Skeletal muscle tissue (tissue), 4 donors: ENCODE measurements around the gene RFC2. TPM values are rescaled to one million over a fixed set of nuclear protein-coding genes. Genes with fewer than 3 reads are reported as not detected.
A peak's percentile ranks its signal among the peaks of the same experiment; 100 is the strongest.

Experiments
- H3K27ac ChIP-seq: one replicate; pipeline ENCODE4 v1.7.0; 2013; ENCODE audit warnings: mild to moderate bottlenecking, low read depth, low read length, inconsistent platforms
- H3K27me3 ChIP-seq, 3 donors: one replicate each; pipeline ENCODE4 v1.7.0; 2013; ENCODE audit warnings: low read length in 3 of 3; ENCODE audit not compliant: control insufficient read depth in 3 of 3, insufficient read depth in 3 of 3
- H3K36me3 ChIP-seq, 3 donors: one replicate each; pipeline ENCODE4 v1.7.0; 2013; ENCODE audit warnings: low read length in 3 of 3; ENCODE audit not compliant: control insufficient read depth in 3 of 3, insufficient read depth in 3 of 3
- H3K4me1 ChIP-seq, 3 donors: one replicate each; pipeline ENCODE4 v1.7.0; 2013; ENCODE audit warnings: low read length in 3 of 3, mild to moderate bottlenecking in 3 of 3; ENCODE audit not compliant: control insufficient read depth in 3 of 3, insufficient read depth in 3 of 3
- H3K4me3 ChIP-seq, 3 donors: one replicate each; pipeline ENCODE4 v1.7.0; 2013; ENCODE audit warnings: low read length in 3 of 3
- H3K9ac ChIP-seq, 3 donors: one replicate each; pipeline ENCODE4 v1.7.0; 2013; ENCODE audit warnings: low read length in 3 of 3, mild to moderate bottlenecking in 3 of 3, moderate library complexity in 2 of 3, low read depth in 1 of 3
- H3K9me3 ChIP-seq, 3 donors: one replicate each; pipeline ENCODE4 v1.7.0; 2013; ENCODE audit warnings: low read length in 3 of 3; ENCODE audit not compliant: control insufficient read depth in 3 of 3
- total RNA-seq: library from RNA; depleted of rRNA; stranded (reverse); fragments of >200 nt; gene quantifications from one replicate; pipeline ENCODE4 v1.2.3, GENCODE V29; 2014
- donor health status: Osteomylitis.

The RFC2 gene
- total RNA-seq, 1 donor from 2014 or later = 21.4 TPM

- Histone ChIP-seq H3K27ac (no peak overlapping the region), H3K9me3 (no peaks in the 10 kb centered on the region), H3K36me3 (no peaks in the 10 kb centered on the region), H3K9ac (no peak overlapping the region), H3K4me1 (peaks cover 17 to 18% (median 17%) of the 10 kb centered on the region in 3 donors), H3K4me3 (no peak overlapping the region), H3K27me3 (peaks cover 0 to 7% (median 5%) of the 10 kb centered on the region in 3 donors)
Measured at GRCh38 chr7:74283858-74284447, 29.8 kb upstream of the RFC2 start.

DNA sequence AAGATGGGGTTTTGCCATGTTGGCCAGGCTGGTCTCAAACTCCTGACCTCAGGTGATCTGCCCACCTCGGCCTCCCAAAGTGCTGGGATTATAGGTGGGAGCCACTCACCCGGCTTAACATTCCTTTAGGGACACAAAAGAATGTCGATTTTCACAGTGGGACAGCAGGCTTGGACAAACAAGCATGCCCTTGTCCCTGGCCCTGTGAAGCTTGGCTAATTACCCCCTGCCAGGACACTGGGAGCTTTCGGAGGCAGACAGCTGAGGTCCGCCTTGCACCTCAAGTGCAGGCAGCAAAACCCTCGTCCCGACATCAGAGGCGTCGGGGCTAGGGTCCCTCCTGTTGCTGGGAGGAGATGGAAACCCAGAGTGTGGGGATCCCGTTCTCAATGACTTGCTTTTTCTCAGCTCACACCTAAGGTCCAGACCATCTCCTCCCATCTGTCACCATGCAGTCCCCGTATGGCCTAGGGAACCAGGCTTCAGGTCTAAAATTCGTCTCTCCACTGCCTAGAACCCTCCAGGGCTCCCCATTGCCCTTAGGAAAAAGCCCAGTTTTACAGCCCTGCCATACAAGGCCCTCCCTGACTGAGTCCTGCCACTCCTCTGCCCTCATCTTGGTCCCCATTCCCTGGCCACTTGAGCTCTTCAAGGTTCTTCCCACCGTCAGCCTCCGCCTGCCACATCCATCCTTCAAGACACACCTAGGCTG is 28.7 kb upstream of the RFC2 start:
- Histone ChIP-seq H3K4me3 (no peak overlapping the region), H3K36me3 (no peaks in the 10 kb centered on the region), H3K9ac (no peak overlapping the region), H3K9me3 (no peaks in the 10 kb centered on the region), H3K27ac (no peak overlapping the region), H3K27me3 (peaks cover 0 to 5% (median 2%) of the 10 kb centered on the region in 3 donors), H3K4me1 (peaks cover 6 to 8% (median 7%) of the 10 kb centered on the region in 3 donors)

DNA sequence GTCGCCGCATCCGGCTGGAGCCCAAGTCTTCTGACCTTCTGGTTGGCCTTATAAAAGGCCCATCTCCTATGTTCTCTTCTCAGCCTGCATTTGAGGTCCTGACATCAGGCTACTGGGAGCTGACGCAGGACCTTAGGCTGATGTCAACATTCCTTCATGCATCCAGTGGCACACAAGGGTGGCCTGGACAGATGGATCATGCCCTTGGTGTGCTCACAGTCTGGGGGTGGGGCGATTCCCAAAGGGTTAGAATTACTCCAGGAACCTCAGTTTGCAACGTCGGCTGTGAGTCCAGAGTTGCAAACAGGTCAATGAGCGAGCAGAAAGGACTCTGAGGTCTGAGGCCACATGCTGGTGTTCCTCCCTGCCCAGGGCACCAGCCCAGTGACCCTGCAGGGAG is 26.8 kb upstream of the RFC2 start:
- H3K36me3 ChIP-seq = no peaks in the 10 kb centered on the region
- no peak overlapping the region for H3K4me3 ChIP-seq
- H3K27me3 ChIP-seq = peaks cover 0 to 2% (median 0%) of the 10 kb centered on the region in 3 donors
- H3K9ac ChIP-seq = peak overlapping the region in 1 of 3 donors; percentile 25
- no peaks in the 10 kb centered on the region for H3K9me3 ChIP-seq
- no peak overlapping the region for H3K27ac ChIP-seq
- peaks cover 5 to 8% (median 6%) of the 10 kb centered on the region in 3 donors for H3K4me1 ChIP-seq

DNA sequence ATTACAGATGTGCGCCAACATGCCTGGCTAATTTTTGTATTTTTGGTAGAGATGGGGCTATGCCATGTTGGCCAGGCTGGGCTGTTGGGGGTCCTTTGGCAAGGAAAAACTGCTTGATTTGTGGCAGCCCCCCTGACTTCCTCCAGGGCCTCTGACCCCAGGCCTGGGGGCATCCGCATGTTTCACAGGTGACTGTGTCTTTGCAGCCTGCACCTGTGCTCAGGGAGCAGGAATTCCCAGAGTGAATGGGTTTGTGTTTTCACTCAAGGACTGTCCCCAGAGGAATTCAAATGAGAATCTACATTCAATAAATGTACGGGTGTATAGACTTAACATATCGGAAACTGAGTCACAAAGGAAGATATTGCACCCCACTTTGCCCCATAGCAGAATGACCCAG is 23.4 kb upstream of the RFC2 start:
- no peaks in the 10 kb centered on the region for H3K9me3 ChIP-seq
- no peaks in the 10 kb centered on the region for H3K36me3 ChIP-seq
- no peak overlapping the region for H3K4me3 ChIP-seq
- no peak overlapping the region for H3K9ac ChIP-seq
- no peaks in the 10 kb centered on the region for H3K27me3 ChIP-seq
- no peak overlapping the region for H3K27ac ChIP-seq
- H3K4me1 ChIP-seq = peaks cover 5 to 8% (median 6%) of the 10 kb centered on the region in 3 donors

- peaks cover 5 to 16% (median 10%) of the 10 kb centered on the region in 3 donors for H3K4me1 ChIP-seq
- no peak overlapping the region for H3K27ac ChIP-seq
- no peaks in the 10 kb centered on the region for H3K27me3 ChIP-seq
- no peak overlapping the region for H3K9ac ChIP-seq
- no peak overlapping the region for H3K4me3 ChIP-seq
- no peaks in the 10 kb centered on the region for H3K9me3 ChIP-seq
- H3K36me3 ChIP-seq = no peaks in the 10 kb centered on the region
Measured at GRCh38 chr7:74275401-74275881, 21.2 kb upstream of the RFC2 start.

DNA sequence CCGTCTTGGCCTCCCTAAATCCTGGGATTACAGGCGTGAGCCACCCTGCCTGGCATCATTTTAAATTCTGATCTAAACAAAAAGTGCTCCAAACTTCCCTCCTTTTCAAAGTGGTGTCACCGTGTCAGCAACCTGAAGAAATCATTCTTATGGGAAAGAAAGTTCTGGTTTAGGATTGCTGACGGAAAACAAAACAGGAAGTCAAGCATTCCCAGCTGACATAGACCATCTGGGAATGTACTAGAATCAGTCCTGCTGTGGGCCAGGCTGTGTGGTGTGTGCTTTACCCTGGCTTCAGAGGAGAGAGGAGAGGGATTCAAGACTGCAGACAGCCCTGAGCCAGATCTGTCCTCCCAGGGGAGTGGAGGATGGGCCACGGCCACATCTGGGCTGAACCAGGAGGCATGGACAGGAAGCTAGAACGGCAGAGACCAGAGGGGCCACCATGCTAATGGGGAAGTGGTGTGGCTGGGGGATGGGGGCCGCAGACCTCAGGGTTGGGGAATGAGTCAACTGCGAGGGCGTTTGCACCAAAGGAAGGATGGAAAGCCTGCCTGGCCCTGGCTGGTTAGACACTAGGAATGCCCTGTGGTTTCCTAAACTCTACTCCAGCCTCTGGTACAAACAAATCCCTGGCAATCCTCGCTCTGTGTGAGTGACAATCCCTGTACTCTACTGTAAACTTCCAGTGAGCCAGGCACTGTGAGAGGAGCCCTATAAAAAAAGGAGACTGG is 18.3 kb upstream of the RFC2 start:
- H3K27me3 ChIP-seq = no peaks in the 10 kb centered on the region
- no peaks in the 10 kb centered on the region for H3K36me3 ChIP-seq
- peaks cover 0 to 10% (median 7%) of the 10 kb centered on the region in 3 donors for H3K4me1 ChIP-seq
- H3K9me3 ChIP-seq = no peaks in the 10 kb centered on the region
- H3K9ac ChIP-seq = peak overlapping the region in 1 of 3 donors; percentile 45
- H3K4me3 ChIP-seq = no peak overlapping the region
- peak overlapping the region; percentile 75 for H3K27ac ChIP-seq

GRCh38 chr7:74271742-74272141 is 17.5 kb upstream of the RFC2 start:
- no peak overlapping the region for H3K9ac ChIP-seq
- no peaks in the 10 kb centered on the region for H3K9me3 ChIP-seq
- H3K4me3 ChIP-seq = no peak overlapping the region

DNA sequence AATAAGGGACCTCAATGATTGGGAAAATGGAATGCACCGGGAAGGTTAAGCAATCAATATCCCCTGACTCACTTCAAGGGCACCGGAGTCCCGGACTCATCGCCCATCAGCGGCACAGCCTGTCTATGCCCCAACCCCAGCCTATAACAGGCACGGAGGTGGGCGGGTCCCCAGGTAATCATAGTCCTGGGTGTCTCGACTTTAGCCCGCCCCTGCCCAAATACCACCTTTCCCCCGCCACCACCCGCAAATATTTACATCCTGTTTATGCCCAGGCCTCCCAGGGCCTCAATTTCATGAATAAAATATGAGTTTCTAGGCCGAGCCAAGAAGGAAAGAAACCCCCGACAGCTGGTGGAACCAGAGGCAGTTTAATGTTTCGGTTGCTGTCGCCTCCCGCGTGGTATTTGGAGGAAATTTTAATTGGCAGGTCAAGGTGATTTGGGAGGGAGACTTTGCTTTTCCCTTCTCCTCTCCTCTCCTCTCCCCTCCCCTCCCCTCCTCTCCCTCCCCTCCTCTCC is 15.6 kb upstream of the RFC2 start:
- Histone ChIP-seq H3K27ac (no peak overlapping the region), H3K4me3 (peak overlapping the region; percentile 61 to 74 (median 71)), H3K4me1 (peaks cover 0 to 10% (median 7%) of the 10 kb centered on the region in 3 donors), H3K9me3 (no peaks in the 10 kb centered on the region), H3K9ac (peak overlapping the region; percentile 64 to 65 (median 64)), H3K36me3 (no peaks in the 10 kb centered on the region), H3K27me3 (no peaks in the 10 kb centered on the region)

More at GRCh38 chr7:74271742-74272141, 17.5 kb upstream of the RFC2 start:
- Histone ChIP-seq H3K27me3 (no peaks in the 10 kb centered on the region), H3K4me1 (peaks cover 0 to 10% (median 7%) of the 10 kb centered on the region in 3 donors), H3K27ac (peak overlapping the region; percentile 75), H3K36me3 (no peaks in the 10 kb centered on the region)

- Histone ChIP-seq H3K9ac (no peak overlapping the region), H3K27ac (no peak overlapping the region), H3K36me3 (no peaks in the 10 kb centered on the region), H3K27me3 (peaks cover 0 to 9% (median 2%) of the 10 kb centered on the region in 3 donors), H3K9me3 (no peaks in the 10 kb centered on the region), H3K4me3 (no peak overlapping the region), H3K4me1 (peaks cover 0 to 10% (median 7%) of the 10 kb centered on the region in 3 donors)
Measured at GRCh38 chr7:74267756-74268565, 13.8 kb upstream of the RFC2 start.
